GM19193 (cell line): ENCODE results near the gene BBS7.

Source experiments
- POLR2A ChIP-seq: IDR thresholded peaks from 4 replicates; pipeline ENCODE4 v1.6.1; 2011; ENCODE audit not compliant: insufficient read depth, insufficient read length; ENCODE audit errors: extremely low read depth

Gene BBS7

GRCh38 chr4:121784401-121784800 lies 85.9 kb downstream of the BBS7 start:
- no peak for TF ChIP-seq POLR2A

- no peak for TF ChIP-seq POLR2A
Measured at GRCh38 chr4:121783210-121783609, 87.1 kb downstream of the BBS7 start.

GRCh38 chr4:121778991-121779628 lies 91.2 kb downstream of the BBS7 start:
- TF ChIP-seq POLR2A = no peak

GRCh38 chr4:121777625-121778024 lies 92.6 kb downstream of the BBS7 start:
- no peak for TF ChIP-seq POLR2A

GRCh38 chr4:121776610-121777401 lies 93.5 kb downstream of the BBS7 start:
- no peak for TF ChIP-seq POLR2A
